ENCODE results near the gene SLC1A5.

DNA sequence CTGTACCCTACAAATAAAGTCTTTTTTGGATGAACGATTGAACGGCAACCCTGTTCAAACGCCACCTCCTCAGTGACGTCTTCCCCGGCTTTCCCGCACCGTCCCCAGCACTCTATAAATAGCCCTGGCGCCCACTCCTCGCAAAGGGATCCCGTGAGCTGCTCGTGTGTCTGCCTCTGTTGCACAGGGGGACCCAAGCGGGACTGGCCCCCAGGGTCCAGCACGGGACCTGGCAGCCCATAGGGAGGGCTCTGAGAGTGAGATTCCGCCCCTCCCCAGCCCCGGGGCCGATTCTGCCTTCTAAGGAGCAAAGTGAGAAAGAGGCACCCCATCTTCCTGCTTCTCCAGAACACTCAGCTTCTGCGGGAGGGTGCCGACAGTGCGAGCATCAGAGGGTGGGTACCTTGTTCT, 50.6 kb downstream of the SLC1A5 start:
- TF ChIP-seq, protein P1, sequence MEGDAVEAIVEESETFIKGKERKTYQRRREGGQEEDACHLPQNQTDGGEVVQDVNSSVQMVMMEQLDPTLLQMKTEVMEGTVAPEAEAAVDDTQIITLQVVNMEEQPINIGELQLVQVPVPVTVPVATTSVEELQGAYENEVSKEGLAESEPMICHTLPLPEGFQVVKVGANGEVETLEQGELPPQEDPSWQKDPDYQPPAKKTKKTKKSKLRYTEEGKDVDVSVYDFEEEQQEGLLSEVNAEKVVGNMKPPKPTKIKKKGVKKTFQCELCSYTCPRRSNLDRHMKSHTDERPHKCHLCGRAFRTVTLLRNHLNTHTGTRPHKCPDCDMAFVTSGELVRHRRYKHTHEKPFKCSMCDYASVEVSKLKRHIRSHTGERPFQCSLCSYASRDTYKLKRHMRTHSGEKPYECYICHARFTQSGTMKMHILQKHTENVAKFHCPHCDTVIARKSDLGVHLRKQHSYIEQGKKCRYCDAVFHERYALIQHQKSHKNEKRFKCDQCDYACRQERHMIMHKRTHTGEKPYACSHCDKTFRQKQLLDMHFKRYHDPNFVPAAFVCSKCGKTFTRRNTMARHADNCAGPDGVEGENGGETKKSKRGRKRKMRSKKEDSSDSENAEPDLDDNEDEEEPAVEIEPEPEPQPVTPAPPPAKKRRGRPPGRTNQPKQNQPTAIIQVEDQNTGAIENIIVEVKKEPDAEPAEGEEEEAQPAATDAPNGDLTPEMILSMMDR (tag by site-specific recombination; IDR thresholded peaks at IDR 0.05): no peak
- TF ChIP-seq ZNF24 (tag by site-specific recombination; IDR thresholded peaks at IDR 0.05) (no peak), ZNF48 (tag by site-specific recombination; IDR thresholded peaks at IDR 0.05) (no peak), YY1 (tag by site-specific recombination; IDR thresholded peaks at IDR 0.05) (no peak), ZNF707 (tag by site-specific recombination; IDR thresholded peaks at IDR 0.05) (no peak)
- TF ChIP-seq, protein P2, sequence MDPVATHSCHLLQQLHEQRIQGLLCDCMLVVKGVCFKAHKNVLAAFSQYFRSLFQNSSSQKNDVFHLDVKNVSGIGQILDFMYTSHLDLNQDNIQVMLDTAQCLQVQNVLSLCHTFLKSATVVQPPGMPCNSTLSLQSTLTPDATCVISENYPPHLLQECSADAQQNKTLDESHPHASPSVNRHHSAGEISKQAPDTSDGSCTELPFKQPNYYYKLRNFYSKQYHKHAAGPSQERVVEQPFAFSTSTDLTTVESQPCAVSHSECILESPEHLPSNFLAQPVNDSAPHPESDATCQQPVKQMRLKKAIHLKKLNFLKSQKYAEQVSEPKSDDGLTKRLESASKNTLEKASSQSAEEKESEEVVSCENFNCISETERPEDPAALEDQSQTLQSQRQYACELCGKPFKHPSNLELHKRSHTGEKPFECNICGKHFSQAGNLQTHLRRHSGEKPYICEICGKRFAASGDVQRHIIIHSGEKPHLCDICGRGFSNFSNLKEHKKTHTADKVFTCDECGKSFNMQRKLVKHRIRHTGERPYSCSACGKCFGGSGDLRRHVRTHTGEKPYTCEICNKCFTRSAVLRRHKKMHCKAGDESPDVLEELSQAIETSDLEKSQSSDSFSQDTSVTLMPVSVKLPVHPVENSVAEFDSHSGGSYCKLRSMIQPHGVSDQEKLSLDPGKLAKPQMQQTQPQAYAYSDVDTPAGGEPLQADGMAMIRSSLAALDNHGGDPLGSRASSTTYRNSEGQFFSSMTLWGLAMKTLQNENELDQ (tag by site-specific recombination; IDR thresholded peaks at IDR 0.05; ENCODE audit: low read depth): no peak

All from HEK293 (cell line).